ENCODE data around the gene SCG2.

Gene SCG2

DNA sequence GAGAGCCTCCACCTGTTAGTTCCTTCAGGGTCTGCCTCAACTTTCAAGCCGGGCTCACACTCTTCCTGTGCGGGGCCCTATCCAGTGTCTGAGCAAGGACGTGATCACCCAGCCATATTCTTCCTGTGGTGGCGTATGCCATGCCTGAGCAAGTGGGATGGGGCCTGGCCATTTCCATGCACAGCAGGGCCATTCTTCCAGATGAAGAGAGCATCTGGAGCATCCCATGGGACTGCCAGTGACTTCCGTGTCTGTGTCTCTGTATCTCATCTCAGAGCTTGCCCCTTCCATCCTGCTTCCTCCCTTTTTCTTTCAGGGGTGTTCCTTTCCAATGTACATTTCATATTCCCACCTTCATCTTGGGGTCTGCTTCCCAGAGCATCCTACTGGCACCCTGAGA, 20.2 kb downstream of the SCG2 start:
- no peak overlapping the region for H3K4me3 ChIP-seq (ENCODE audit: low read depth, low read length)

DNA sequence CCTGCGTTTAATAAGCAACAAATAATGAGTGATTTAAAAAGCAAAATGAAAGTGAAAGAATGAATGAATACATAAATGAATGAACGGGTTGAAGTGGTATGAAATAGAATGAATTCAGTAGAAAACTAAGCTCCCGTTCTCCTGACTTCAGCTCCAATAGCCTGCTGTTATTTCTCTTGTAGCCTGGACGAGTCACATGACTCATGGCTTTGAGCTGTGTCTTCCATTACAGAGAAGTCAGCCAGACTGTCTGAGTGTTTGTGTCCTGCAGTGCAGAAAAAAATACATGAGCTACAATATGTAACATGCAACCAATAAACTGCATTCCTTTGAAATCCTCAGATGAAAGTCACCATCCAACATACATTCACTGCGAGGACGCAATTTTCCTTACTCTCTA, 21.2 kb downstream of the SCG2 start:
- no peak overlapping the region for H3K4me3 ChIP-seq (ENCODE audit: low read depth, low read length)

DNA sequence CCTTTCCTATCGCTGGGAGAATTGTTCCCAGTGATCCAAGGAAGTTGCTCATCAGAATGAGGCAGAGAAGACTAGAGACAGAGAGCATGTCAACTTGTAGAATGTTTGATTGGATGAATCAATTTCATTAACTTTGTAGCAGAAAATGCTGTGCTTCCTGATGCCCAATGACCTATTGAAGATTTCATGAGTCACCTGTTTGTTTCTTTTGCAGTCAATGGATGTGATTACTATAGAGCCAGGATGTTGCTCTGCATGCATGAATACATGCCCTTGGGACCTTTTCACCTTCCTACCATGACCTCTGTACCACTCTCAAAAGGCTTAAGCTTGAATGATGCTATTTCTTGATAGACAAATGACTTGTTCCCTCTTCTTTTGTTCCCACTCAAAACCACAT, 23.3 kb downstream of the SCG2 start:
- no peak overlapping the region for H3K4me3 ChIP-seq (ENCODE audit: low read depth, low read length)

DNA sequence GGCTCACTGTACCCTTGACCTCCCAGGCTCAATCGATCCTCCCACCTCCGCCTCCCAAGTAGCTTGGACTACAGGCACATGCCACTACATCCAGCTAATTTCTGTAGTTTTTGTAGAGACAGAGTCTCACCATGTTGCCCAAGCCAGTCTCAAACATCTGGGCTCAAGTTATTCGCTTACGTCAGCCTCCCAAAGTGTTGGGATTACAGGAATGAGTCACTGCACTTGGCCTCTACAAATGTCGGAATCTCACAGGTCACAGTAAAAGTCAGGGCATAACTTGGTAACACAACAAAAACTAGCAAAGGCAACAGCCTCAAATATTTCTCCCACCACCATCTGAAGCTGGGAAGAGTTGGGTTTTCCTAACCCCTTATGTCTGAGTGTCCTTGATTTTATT, 25.3 kb downstream of the SCG2 start:
- no peak overlapping the region for H3K4me3 ChIP-seq (ENCODE audit: low read depth, low read length)

DNA sequence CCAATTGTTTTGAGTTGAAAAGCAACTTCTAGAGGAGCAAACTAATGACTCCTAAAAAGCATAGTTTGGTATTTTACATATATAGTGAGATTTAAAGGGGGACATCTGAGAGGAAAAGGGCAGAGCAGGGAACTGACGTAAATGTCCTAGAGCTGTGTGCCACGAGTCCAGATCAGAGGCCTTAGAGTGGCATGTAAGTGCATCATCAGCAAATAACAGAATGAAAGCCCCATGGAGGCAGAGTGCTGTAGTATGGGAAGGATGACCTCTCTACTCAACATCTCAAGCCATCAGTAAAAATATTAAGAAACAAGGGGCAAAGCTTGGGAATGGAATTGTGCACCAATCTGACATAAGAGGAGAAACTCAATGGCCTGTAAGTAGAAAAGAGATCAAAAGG, 31.4 kb downstream of the SCG2 start:
- H3K4me3 ChIP-seq (ENCODE audit: low read depth, low read length) = no peak overlapping the region

DNA sequence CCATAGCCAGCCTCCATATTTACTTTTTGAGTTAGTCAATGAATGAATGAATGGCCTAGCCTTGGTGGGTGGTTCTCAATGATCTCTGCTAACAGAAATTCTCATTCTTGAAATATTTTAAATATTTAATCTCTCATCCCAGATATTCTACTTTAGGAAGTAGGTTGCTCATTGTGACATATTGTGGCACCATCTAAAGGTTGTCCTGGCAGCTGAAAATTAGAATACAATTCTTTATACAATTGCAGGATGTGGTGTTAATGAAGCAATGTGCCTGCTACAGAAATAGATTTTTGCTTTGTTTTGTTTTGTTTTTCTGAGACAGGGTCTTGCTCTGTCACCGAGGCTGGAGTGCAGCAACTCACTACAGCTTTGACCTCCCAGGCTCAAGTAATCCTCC, 35.8 kb downstream of the SCG2 start:
- no peak overlapping the region for H3K4me3 ChIP-seq (ENCODE audit: low read depth, low read length)

DNA sequence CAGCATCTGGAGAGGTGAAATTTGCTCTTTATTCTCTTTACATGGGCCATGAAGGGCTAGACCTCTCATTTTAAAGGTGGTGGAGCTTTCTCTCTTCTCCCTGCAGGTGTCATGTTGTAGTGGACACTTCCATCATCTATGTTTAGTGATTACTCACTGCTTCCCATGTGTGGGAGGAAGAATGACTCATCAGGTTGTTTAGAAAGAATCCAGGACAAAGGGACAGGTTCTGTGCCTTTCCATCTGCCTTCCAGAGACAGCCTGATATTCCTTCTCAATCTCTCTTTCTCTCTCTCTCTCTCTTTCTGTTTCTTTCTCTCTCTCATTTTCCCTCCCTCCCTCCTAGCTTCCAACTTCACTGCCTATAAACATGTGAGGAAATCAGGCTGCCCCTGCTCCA, 38.7 kb downstream of the SCG2 start:
- no peak overlapping the region for H3K4me3 ChIP-seq (ENCODE audit: low read depth, low read length)

DNA sequence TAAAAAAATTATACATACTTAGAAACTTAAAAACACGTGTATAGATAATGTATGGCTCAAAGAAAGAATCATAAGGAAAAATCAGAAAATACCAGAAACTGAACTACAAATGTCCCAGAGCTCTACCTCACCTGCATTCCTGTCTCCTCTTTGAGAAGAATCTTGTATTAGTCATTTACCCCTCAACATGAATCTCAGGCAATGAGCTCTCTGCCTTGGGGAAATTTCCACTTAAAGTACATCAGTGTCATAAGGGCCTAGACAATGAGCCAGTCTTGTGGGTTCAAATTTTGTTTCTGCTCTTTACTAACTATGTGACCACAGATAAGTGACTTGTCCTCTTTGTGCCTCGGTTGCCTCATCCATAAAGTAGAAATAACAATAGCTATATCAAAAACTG, 40.1 kb downstream of the SCG2 start:
- no peak overlapping the region for H3K4me3 ChIP-seq (ENCODE audit: low read depth, low read length)

DNA sequence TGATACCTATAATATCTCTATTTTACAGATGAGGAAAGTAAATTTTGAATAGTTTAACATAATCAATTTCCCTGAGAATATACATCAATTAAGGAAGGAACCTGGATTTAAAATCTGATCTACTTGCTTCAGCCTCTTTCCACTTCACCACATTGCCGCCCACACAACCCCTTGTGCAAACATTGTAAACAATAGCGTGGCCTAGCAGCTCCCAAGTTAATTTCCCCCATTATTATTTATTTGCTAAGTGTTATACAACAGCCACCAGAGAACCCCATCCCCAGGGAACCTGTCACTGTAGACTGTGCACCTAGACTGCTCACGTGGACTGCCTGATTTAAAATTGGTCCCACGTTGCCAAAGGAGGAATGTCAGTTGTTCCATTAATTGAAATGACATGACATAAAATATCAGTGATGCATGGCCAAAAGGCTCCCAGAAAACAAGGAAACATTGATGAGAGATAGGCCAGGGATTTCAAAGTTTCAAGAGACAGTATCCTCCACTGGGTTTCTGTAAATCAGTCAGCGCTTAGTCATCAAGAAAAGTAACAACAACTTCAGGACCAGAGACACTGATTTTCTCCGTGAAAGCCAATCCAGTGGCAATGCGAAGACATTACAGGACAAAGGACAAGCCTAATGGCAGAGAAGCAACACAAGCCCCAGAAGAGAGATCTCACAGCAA, 41.3 kb downstream of the SCG2 start:
- H3K4me3 ChIP-seq (ENCODE audit: low read depth, low read length) = no peak overlapping the region

DNA sequence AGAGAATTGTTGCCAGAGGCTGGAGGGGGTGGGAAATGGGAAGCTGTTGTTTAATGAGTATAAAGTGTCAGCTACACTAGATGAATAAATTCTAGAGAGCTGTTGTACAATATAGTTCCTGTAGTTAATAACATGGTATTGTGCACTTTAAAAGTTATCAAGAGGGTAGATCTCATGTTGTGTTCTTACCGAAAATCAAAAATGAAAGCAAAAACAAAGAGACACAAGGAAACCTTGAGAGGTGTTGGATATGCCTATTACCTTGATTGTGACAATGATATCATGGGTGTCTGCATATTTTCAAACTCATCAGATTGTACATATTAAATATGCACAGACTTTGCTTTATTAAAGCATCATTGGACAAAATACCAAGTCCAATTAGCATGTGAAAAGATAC, 43.2 kb downstream of the SCG2 start:
- no peak overlapping the region for H3K4me3 ChIP-seq (ENCODE audit: low read depth, low read length)

DNA sequence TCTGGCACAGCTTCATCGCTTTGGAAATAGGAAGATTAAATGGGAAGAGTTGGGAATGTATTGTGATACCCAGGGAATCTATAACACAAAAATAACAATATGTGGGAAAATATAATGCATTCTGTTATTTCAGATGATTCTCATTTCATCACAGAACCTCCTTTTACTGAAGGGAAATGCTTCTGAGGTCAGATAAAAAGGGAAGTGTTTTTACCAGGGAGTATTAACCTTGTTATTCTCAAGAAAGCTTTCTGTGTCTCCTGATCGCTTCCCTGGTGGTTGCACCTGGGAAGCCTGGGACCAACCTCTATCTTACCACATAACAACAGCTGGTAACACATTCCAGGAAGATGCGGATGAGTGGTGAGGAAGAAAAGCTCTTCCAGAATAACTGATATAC, 47.2 kb downstream of the SCG2 start:
- no peak overlapping the region for H3K4me3 ChIP-seq (ENCODE audit: low read depth, low read length)

DNA sequence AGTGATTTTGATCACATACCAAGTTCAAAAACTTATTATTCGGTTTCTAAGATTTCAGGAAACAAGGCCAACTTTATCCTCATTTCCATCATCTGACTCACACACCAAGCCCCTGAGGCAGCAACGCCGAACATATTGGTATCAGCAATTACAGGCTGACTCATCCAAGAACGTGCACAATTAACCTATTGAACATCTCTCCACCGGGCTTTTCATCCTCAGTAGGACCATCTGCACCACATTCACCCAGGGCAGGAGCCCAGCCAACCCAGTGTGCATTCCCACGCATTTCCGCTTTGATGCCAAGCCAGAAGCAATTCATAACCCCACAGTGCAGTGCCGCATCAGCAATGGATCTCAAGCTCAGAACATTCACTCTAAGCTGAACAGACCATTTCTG, 52.9 kb downstream of the SCG2 start:
- no peak overlapping the region for H3K4me3 ChIP-seq (ENCODE audit: low read depth, low read length)

DNA sequence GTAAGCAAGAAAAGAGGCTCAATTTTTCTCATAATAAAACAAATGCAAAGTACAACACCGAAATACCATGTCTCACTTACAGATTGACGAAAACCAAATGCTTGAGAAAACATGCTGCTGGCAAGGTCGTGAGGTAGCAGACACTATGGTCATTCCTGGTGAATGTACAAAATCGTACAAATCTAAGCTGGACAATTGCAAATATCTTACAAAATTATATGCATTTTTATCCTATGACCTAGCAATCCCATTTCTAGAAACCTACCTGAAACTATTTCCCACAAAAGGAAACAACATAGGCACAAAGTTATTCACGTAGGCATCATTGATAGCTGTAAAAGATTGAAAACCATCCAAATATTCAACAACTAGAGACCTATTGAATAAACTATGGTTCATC, 54.0 kb downstream of the SCG2 start:
- no peak overlapping the region for H3K4me3 ChIP-seq (ENCODE audit: low read depth, low read length)

Measured in iPS-11a (cell line).